Measurements from ENCODE around the gene FBXO46. TPM values are rescaled to one million over a fixed set of nuclear protein-coding genes. Genes with fewer than 3 reads are reported as not detected.

FBXO46 gene
- total and polyA plus RNA-seq, 10 of the 15 experiments (the other 5 are each of a cell fraction or from before 2014, with no cell fraction given), result 2.5 to 61.5 (median 13.7) TPM

- TF ChIP-seq PRDM15 (CRISPR knock-in tag; IDR thresholded peaks at IDR 0.05) (no peak), ASH2L (IDR thresholded peaks at IDR 0.05; ENCODE audit: borderline replicate concordance, low read depth) (no peak), SMAD5 (IDR thresholded peaks at IDR 0.05; ENCODE audit: low read depth) (peak; percentile 96), ZSCAN29 (IDR thresholded peaks at IDR 0.05) (no peak), CHD4 (IDR thresholded peaks at IDR 0.05) (no peak), ZBTB40 (IDR thresholded peaks at IDR 0.05; ENCODE audit: borderline replicate concordance) (peak; percentile 95), SP1 (IDR thresholded peaks at IDR 0.05; ENCODE audit: low read depth, low read length) (no peak), HDGF (IDR thresholded peaks at IDR 0.05) (no peak), GATAD2B (conservative IDR thresholded peaks at IDR 0.05; ENCODE audit: low read depth) (no peak; the same call in 1 of the 2 replicates), E4F1 (IDR thresholded peaks at IDR 0.05; ENCODE audit: borderline replicate concordance, partially characterized antibody) (no peak), MXI1 (IDR thresholded peaks at IDR 0.05; ENCODE audit: low read depth, low read length) (peak; percentile 91), HDAC6 (IDR thresholded peaks at IDR 0.05; ENCODE audit: unreplicated experiment) (no peak), RELB (IDR thresholded peaks at IDR 0.05; ENCODE audit: low read depth) (peak; percentile 70; the same call in 1 of the 2 replicates), RCOR1 (conservative IDR thresholded peaks at IDR 0.05; ENCODE audit: low read depth, low read length) (no peak), CHD1 (IDR thresholded peaks at IDR 0.05; ENCODE audit: low read depth, low read length) (no peak), EED (IDR thresholded peaks at IDR 0.05; ENCODE audit: low read depth) (no peak), SIX5 (IDR thresholded peaks at IDR 0.05; ENCODE audit: low read depth, low read length, severe bottlenecking) (no peak), CBX5 (IDR thresholded peaks at IDR 0.05; ENCODE audit: low read depth) (no peak)
Observed at GRCh38 chr19:45691516-45692186, 39.0 kb downstream of the FBXO46 start, which contains the start of gene SNRPD2 (continued).
